GM21723 (cell line): ENCODE measurements around the gene DNAH2.

Experiments used
- ATAC-seq: cut with Tn5 transposase; IDR thresholded peaks from one replicate; pipeline ENCODE4 v1.9.1; 2021; ENCODE audit warnings: mild to moderate bottlenecking, moderate library complexity; ENCODE audit not compliant: unreplicated experiment

The DNAH2 gene

DNA sequence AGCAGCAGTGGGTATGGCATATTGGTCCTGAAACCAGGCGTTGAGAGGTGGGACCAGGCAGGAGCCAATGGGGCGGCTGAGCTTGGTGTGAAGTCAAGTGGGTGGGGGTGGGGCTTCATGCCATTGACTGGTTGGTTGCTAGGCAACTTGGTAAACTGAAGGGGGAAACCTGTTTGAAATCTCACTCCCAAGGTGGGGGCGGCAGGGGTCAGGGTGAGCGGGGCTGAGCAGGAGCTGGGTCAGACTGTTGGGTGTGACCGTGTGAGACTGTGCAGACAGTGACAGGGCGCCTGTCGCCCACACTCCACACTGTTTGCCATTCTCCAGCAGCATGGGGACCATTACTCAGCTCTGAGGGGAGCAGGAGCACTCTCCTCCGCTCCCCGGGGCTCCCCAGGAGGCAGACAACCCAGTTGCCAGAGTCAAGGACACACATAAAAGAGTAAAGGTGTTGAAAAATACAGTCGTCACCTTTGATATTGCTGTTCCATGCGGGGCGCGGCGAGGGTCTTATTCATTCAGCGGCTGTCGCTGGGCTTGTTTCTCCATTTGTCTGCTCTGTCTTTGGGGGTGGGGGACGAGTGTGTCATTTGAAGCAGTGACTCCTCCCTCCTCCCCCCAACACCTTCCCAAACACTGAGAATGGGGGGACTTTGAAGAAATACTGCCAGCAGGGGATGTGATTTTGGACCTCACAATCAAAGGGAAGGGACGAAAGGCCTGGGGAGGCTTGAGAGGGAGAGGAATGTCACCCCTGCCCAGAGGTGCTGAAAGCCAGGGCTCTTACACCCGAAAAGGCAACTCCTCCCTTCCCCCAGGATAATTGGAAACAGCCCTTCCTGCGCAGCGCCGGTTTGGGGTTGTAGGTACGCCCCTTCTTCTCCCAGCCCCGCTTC lies 13.7 kb upstream of the DNAH2 start:
- no peak for ATAC-seq

DNA sequence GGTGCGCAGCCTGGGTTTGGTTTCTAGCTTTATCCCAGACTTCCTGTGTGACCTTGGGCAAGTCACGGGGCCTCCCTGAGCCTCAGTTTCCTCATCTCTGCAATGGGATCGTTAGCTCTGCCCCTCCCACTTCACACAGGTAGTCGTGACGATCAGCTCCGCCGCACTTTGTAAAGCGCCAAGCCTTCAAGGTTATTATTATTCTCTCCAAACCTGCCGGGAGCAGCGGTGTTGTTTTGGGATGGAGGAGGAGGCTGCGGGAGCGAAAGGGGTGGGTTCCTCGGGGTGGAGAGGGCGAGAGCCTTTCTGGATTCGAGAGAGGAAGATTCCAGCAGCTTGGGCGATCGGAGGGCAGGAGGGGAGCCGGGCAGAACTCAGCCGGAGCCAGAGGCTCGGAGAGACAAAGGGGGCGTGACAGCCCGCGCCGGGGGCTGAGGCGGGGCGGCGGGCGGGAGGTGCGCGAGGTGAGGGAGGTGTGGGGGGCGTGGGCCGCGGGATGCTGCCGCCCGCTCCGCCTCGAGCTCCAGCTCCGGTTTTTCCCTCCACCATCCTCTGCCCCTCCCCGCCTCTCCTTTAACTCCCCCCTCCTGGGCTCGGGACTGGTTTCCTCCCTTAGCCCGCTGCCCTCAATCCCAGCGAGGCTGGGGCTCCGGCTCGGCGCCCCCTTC lies 12.8 kb upstream of the DNAH2 start, which contains the start of gene EFNB3:
EFNB3 (plus strand) TSS at position 602 of the 668 bp plus-strand sequence. CDS start 397 bp downstream, outside the sequence.
- ATAC-seq = no peak

DNA sequence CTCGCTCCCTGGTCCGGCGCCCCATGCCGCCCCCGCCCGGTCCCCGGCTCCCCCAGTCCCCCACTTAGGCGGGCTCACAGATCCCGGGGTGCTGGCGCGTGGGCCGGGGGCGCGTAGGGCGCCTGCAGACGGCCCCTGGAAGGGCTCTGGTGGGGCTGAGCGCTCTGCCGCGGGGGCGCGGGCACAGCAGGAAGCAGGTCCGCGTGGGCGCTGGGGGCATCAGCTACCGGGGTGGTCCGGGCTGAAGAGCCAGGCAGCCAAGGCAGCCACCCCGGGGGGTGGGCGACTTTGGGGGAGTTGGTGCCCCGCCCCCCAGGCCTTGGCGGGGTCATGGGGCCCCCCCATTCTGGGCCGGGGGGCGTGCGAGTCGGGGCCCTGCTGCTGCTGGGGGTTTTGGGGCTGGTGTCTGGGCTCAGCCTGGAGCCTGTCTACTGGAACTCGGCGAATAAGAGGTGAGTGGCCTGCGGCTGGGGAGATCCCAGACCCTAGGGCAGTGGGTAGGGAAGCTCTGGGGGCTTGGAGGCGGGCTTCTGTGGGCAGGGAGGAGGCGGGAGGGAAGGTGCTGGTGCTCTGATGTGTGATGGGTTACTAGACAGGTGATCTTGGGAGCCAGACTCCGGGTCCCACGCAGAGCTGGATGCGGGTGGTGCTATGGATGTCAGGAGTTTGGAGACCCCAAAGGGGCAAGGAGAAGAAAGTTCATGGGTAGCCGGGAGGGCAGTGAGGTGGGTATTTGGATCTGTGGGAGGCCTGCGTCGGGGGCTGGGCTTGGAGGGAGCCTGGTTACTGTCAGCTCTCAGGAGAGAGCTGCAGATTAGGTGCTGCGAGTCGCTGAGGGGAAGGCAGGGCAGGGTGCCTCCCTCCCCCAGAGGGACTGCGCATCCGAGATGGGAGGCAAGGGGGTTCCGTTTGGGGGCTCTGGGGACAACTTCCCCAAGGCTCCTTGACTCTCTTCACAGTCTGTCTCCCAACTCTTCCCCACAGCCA lies 12.0 kb upstream of the DNAH2 start:
- ATAC-seq = no peak

DNA sequence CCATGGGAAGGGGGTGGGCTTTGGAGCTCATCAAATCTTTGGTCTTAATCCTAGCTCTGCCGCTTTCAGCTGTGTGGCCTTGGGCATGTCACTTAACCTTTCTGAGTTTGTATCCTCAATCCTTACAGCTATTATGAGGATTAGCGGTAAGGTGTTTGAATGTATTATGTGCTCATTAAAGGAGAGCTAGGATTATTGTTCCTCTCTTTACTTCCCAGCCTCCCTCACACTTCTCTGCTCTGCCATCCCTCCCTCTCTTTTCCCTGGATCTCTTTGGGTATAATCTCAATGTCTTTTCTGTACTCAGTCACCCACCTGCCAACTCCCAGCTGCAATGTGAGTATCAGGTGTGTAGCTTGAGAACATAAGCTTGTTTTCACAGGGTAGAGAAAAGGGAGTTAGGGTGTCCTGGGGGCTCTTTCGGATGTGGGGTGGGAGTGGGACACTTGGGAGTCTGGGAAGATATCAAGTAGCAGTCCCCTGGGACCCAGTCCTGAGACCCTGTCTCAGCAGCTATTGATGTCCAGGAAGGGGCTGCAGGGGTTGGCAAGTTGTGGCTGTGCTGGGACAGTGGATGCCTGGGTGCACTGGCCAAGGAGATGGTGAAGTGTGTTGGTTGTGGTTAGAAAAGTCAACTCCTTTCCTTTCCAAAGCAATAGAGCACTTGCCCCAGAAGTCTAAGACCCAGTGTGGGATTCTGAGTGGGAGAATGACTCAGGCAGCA lies 10.8 kb upstream of the DNAH2 start:
- ATAC-seq = no peak

DNA sequence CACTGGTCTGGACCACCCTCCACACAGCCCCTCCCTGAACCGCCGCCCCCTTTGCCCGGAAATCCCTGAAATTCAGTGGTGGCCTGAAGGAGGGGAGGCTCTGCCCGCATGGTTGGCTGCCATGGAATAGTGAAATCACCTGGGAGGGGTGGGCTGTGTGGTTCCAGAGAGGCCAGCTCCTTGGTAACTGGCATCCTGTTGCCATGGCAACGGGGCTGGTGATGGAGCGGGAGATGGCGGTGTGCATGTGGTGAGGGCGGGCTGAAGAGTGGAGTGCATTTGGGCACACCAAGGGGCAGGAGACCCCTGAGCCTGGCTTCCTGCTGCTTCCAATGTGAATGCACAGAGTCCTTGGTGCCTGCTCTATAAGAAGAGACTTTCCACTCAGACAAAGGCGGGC lies 10.1 kb upstream of the DNAH2 start:
- ATAC-seq = no peak

DNA sequence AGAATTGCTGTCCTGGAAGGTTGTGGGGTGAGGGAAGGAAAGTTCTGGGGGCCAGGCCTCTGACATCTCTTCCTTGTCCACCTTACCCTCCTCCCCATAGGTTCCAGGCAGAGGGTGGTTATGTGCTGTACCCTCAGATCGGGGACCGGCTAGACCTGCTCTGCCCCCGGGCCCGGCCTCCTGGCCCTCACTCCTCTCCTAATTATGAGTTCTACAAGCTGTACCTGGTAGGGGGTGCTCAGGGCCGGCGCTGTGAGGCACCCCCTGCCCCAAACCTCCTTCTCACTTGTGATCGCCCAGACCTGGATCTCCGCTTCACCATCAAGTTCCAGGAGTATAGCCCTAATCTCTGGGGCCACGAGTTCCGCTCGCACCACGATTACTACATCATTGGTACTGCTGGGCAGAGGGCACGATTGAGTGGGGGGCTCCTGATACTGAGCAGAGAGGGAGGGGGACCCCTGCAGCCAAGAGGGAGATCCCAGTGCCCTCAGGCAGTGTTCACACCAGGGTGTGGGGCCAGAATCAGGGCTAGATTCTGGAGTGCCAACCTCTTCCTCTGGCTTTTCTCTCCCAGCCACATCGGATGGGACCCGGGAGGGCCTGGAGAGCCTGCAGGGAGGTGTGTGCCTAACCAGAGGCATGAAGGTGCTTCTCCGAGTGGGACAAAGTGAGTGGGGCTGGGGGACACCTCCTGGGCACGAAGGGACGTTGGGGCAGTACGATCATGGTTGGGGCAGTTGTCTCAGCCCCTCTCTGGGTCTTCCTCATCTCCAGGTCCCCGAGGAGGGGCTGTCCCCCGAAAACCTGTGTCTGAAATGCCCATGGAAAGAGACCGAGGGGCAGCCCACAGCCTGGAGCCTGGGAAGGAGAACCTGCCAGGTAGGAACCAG lies 9.4 kb upstream of the DNAH2 start:
- ATAC-seq = no peak

DNA sequence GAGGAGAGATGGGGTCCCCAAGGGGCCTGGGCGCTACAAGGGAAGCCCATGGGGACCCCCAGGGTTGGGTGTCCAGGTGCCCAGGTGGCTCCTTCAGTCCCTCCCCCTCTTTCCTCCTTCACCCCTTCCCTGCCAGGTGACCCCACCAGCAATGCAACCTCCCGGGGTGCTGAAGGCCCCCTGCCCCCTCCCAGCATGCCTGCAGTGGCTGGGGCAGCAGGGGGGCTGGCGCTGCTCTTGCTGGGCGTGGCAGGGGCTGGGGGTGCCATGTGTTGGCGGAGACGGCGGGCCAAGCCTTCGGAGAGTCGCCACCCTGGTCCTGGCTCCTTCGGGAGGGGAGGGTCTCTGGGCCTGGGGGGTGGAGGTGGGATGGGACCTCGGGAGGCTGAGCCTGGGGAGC lies 8.5 kb upstream of the DNAH2 start:
- no peak for ATAC-seq

DNA sequence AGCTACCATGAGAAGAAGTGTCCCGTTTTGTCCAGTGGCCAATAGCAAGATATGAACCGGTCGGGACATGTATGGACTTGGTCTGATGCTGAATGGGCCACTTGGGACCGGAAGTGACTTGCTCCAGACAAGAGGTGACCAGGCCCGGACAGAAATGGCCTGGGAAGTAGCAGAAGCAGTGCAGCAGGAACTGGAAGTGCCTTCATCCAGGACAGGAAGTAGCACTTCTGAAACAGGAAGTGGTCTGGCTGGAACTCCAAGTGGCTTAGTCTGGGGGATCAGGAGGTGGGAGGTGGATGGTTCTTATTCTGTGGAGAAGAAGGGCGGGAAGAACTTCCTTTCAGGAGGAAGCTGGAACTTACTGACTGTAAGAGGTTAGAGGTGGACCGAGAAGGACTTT lies 7.2 kb upstream of the DNAH2 start:
- no peak for ATAC-seq

DNA sequence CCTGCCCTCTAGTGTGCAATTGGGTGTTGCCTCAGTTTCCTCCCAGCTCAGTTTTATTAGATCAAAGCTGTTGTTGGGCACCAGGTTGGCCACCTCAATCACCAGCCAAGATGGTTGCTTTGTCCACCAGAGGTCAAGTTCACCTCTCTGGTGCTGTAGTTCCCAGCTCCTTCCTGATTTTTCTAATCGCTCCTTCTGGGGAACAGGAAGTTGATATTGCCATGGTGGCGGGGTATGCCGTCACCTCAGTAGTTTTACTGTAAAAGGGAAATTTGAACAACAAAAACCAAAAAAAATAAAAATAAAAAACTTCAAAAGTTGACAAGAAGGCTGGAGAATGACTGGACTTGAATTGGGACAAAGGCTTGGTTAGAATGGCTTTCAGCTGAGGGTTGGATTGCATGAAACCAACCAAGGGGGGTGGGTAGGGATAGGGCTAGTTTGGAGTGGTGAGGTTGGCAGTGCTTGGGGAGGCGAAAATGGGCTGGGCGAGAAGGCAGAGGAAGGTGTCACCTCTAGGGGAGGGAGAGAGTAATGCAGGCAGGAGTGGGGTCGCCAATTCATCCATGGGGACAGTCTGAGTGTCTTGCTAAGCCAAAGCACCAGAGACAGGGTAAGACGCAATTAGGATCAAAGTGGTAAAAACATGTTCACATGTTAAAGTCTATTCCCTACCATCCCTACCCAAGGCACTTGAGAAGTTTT lies 6.3 kb upstream of the DNAH2 start:
- ATAC-seq = no peak

DNA sequence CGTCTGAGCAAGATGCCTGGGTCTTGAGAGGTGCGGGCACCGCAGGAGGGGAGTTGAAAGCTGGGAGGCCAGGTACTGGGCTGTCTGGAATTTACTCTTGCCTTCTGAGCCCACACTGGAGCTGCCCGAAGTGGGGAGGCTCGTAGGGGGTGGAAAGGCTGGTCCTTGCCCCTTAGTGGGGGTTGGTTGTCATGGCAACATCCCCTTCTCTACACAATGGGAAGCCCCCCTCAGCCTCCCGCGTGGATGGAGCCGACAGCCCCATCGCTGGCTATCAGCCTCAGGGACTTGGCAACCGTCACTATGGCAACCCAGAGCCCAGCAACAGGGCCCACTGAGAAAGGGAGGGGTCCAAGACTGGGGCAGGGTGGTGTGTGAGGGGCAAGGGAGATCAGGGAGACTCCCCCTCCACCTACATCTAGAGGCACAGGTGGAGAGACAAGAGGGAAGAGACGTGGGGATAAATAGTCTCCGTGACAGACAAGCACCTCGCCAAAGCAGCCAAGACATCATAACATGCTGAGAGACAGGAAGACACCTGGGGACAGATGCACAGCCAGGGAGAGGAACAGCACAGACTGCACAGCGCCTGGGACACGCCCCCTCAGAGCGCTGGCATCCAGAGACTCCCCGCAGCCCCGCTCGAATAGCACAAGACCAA lies 5.3 kb upstream of the DNAH2 start:
- ATAC-seq = no peak

DNA sequence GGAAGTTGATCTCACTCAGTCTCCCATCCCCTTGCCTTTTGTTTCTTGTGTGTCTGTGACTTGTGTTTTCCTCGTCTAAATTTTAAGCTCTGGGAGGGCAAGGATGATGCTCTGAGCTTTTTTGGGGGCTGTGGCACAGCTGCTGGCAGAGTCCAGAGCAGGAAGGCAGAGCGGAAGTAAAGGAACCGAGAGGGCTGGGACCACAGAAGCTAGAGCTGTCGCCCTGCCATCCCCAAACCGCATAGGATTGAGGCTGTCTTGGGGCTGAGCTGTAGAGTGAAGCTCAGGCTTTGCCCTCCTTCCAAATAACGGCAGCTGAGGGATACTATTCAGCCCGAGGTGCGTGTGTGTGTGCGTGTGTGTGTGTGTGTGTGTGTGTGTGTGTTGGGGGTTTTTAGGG lies 3.8 kb upstream of the DNAH2 start:
- ATAC-seq = no peak

DNA sequence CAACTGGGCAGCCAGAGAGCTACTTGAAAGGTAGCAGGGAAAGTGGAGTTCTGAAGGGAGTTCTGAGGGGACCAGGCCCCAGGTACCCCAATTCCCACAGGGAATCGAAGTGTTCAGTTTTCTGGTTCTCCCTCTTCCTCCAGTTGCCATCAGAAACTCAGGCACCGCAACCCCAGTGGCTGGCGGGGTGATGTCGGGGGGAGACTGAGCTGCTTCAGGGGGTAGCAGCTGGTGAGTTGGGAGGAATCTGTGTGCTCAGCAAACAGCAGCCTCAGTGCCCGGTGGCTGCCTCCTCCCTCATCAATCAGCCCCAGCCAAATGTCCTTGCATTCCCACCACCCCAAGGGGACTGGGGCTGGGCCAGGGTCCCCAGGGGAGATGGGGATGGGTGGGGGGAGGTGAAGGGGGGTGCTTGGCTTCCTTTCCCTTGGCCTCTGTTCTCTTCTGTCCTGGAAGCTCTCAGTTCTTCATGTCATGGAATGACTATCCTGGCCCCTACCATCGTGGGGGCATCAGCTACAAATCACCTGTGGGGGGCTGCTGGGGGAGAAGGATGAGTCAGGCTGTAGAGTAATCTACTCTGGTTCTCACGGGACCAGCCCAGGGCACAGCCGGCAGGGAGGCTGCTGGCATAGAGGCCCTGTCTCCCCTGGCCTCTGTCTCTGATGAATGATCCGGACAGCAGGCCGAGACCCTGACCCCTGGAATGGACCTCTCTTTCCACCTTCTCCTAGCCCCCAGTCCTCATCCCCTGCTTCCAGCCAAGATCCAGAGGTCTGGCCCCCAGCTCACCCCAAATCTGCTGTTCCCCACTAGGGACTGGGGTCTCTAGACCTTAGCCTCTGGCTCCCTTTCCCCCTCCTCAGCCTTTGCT lies 2.6 kb upstream of the DNAH2 start:
- ATAC-seq = no peak

DNA sequence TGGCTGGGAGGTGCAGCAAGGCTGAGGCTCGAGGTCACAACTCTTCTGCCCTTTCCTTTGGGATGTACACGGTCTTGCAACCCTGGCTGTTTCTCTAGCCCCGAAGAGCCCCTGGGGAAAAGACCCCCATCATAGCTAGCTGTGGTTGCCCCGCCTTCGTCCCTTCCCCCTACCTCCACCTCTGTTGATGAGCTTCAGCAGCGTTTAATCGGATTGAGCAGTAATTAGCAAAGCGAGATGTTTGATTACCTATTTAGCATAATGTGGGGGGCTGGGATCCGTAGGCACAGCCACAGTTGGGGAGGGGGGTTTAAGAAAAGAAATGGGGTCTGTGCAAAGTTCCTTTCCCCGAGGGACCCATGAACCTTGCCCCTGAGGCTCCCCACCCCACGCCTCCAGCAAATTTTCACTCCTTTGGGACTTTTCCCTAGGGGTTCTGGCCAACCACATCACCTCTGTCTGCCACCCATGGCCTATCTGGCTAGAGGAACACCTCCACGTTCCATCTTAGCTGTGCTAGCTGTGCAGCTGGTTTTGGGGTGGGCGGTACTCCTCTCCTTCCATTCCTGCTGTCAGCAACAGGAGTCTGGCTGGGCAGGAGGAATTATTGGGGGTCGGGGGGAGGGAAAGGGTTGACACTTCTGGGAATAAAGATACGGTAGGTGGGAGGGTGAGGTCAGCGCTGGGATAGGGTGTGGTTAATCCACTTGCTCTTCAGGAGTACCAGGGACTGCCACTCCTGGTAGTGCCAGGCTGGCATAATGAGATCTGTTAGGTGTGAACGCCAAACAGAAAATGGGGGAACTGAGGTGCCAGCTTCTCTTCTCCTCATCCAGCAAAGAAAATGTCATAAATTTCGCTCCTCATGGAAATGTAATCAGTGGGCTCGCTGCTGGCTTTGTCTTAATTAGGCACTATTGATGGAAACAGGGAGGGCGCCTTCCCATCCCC lies 1.3 kb upstream of the DNAH2 start:
- ATAC-seq = no peak

DNA sequence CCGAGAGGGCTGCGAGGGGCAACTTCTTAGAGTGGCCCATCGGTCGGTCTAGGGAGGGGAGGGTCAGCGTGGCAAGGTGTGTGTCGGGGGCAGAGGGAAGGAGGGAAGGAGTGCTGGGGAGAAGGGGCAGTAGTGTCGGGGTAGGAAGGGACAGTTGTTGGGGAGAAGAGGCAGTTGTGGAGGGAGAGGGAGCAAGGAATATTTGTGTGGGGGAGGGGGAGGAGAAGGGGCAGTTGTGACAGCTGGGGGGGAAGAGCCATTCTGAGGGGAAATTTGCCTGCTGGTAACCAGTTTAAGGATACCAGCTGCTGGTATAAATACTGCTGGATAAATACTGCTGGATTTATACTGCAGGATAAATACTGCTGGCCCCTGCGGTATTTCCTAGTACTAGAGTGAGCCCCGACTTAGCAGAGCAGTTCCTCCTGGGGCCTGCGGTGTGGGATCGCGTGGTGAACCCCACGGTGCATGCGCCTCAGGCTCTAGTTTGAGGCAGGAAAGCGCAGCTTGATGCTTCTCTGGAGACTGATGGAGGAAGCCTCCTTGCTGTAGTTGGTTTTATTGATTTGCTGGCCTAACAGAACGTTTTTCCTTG lies 309 bp downstream of the DNAH2 start:
- ATAC-seq = no peak

DNA sequence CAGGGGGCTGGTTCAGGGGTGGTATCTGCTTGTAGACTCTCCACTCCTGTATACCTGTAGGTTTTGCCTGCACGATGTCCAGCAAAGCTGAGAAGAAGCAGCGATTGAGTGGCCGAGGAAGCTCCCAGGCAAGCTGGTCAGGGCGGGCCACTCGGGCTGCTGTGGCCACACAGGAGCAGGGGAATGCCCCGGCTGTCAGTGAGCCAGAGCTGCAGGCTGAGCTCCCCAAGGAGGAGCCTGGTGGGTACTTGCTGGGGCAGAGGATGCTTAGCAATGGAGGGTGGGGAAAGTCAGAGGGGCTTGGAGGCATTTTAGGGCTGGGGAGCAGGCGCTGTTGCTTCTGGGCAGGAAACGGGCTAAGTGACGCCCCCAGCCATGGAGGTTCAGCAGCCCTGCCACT lies 2.1 kb downstream of the DNAH2 start:
- no peak for ATAC-seq

DNA sequence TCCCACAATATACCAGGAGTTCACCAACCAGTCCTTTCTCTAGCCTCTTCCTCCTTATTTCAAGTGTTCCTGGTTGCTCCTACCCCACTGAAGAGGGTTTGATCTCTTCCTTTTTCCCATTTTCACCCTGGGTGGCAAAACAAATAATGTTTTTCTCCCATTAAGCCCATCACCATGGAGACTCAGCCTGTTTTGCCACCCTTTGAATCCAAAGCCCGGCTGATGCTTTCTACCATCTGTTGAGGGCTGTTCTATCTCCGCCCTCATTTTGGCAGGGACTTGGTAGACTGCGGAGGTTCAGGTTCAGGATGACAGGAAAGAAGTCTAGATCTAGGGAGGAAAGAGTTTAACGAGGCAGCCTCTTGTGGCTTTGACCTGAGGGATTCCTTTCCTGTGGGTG lies 2.6 kb downstream of the DNAH2 start:
- ATAC-seq = no peak
